Erythroblast (primary cell): Measurements from ENCODE around the gene PTPRD.

Experiments
- GATA1 ChIP-seq: IDR thresholded peaks from 2 replicates; pipeline ENCODE4 v1.6.1; 2011; ENCODE audit warnings: low read depth, mild to moderate bottlenecking, control low read depth, low read length, moderate library complexity
- POLR2A ChIP-seq: IDR thresholded peaks from 2 replicates; pipeline ENCODE4 v1.6.1; 2011; ENCODE audit warnings: mild to moderate bottlenecking, low read length

- TF ChIP-seq POLR2A = no peak
- TF ChIP-seq GATA1 = no peak
Measured at GRCh38 chr9:8431505-8431904, 2181.3 kb downstream of the PTPRD start.
